GM21825 (cell line): ENCODE measurements around the gene TSGA10IP.
A peak's percentile ranks its signal among the peaks of the same experiment; 100 is the strongest.

Experiments used
- ATAC-seq: cut with Tn5 transposase; IDR thresholded peaks from one replicate; pipeline ENCODE4 v1.9.1; 2021; ENCODE audit warnings: mild to moderate bottlenecking, moderate library complexity; ENCODE audit not compliant: unreplicated experiment

Gene TSGA10IP

DNA sequence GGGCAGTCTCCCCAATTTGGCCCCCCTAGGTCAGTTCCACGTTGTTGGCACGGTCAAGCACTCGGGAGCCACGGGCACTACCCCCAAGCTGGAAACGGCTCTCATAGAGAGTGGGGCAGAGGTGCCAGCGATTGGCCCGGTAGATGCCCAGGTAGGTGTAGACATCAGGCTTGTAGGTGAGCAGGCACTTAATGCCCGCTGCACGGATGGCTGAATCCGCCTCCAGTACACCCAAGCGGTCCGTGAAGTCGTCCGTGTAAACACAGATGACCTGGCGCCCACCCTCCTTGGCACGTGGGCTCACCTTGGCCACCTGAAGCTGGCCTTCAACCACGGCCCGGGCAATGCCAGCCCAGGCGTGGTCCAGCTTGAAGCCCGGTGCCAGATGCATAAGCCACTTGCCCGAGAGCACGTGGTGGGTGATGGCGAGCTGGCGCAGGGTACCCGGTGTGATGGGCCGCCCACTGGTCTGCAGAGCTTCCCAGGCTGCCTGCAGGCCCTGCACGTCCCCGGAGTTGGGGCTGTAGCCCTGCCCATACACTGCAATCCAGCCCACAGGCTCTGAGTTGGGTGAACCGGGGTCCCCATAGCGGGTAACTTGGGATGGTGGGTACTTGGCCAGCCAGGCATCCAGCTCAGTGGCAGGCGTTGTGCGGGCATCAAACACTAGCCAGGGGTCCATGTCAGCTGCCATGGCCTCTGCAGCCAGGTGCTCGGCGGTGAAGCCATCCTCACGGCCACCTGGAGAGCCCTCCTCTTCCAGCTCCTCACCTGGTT lies 27.7 kb upstream of the TSGA10IP start:
- no peak for ATAC-seq

DNA sequence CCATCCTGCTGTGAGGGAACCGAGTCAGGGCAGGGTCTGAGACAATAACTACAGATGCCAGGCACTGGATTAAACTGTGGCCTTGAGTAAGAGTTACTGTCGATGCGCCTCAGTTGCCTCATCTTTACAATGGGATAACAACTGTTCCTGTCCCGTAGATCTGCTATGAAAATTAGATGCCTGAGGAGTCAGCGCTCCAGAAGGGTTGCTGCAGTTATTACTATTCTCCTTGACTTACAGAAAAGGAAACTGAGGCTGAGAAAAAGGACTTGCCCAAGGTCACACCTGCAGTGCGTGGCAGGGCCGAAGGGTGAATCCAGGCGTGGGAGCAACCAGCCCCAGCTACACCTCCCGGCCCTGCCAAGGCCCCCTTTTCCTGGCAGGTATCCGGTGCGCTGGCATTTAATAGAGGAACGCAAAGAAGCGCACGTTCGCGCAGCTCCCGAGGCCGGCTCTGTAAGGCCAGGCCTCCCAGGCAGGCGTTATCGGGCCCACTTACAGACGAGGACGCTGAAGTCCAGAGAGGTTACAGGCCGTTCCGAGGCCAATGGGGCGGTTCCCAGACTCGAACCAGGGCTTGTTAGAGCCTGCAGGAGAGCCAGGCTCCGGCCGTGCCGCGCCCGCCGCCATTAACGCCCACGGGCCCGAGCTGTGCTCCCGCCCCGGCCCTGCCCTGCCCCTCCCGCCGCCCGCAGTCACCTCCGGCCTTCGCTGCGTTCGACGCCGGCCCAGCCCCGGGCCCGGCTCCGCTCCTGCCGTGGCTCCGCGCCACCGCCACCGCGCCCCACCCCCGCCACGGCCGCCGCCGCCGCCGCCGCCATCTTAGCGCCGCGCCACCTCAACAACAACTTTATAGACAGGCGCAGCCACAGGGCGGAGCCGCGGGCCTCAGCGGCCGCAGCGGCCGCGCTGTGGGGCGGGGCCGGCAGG lies 26.8 kb upstream of the TSGA10IP start, which contains the start of gene C11orf68:
C11orf68 (minus strand) TSS at position 852 of the 930 bp plus-strand sequence; CDS start at position 821, 31 bp downstream.
- ATAC-seq, result peak; percentile 46

GRCh38 chr11:65919141-65919572 lies 26.1 kb upstream of the TSGA10IP start, which contains the start of gene DRAP1:
TSS of gene DRAP1 (plus strand) at chr11:65919426. CDS start at chr11:65919502, 76 bp downstream.
- ATAC-seq, result peak; percentile 75

DNA sequence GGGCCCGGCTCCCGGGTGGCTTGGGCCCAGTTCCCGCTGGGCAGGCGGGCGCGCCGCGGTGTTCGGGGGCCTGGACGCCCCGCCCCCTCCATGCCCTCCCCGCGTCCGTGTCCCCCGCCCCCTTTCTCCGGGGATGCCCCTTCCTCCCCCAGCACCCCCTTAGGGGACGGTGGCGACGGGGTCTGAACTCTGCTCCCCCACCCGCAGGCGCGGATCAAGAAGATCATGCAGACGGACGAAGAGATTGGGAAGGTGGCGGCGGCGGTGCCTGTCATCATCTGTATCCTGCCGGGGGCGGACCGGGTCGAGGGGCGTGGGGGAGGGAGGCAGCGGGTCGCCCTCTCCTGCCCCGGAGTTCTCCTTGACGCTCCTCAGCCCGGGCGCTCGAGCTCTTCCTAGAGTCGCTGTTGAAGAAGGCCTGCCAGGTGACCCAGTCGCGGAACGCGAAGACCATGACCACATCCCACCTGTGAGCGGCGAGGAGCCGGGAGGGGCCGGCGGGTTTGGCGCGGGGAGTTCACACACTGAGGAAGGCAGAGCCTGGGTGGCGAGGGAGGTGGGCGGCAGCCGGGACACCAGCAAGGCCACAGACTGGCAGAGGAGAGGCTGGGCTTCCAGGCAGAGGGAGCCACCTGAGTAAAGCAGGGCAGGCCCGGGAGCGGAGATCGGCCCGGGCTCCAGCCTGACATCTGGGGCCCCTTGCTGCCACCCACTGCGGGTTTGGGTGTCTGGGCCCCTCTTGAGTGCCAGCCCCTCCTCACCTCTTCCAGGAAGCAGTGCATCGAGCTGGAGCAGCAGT lies 25.5 kb upstream of the TSGA10IP start:
- peak; percentile 26 for ATAC-seq

DNA sequence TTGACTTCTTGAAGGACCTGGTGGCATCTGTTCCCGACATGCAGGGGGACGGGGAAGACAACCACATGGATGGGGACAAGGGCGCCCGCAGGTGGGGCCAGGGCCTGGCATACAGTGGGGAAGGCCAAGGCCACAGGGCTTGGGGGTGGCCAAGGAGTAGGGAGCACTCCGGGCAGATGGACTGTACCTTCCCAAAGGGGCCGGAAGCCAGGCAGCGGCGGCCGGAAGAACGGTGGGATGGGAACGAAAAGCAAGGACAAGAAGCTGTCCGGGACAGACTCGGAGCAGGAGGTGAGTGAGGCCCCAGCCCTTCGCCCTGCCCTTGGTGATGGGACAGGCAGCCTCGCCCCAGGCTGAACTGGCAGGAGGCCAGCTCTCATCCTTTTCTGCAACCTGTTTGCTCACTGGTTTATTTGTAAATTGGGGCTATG lies 24.9 kb upstream of the TSGA10IP start:
- ATAC-seq, result no peak

DNA sequence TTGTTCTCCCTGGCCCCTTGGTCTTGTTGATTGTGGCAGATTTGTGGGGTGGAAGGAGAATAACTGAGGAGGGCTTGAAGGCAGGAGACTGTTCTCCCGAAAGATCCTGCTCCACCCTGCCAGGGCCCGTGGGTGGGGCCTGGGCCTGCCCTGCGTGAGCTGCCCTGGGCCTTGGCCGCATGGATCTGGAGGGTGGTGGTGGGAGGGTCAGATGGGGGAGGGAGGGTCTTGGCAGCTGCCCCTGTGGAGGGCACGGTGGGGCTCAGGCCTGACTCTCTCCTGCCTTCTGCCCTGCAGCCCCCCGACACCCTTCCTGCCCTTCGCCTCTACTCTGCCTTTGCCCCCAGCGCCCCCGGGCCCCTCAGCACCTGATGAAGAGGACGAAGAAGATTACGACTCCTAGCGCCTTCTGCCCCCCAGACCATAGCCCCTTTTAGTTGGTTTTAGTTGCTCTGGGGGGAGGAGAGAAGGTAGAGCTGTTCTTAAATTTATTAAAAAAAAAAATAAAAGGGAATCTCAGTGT lies 24.2 kb upstream of the TSGA10IP start:
- no peak for ATAC-seq

DNA sequence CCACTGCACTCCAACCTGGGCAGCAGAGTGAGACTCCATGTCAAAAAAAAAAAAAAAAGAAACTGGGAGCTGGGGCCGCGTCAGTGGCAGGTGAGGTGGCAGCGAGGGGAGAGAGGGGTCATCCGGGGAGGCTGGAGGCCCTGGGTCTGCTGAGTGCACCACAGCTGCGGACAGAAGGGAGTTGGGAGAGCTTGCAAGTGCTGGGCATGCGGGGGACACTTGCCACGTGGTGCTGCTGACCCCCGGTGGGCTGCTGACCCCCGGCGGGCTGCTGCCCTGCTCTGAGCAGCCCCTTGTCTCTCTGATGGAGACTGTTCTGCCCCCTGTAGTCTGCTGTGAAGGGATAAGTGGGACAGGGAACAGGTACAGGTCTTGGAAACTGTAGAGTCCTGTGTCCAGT lies 23.4 kb upstream of the TSGA10IP start:
- ATAC-seq, result no peak

GRCh38 chr11:65922565-65922964 lies 22.7 kb upstream of the TSGA10IP start:
- ATAC-seq, result no peak

- no peak for ATAC-seq
These were observed 19.9 kb upstream of the TSGA10IP start for GRCh38 chr11:65925397-65925796.

- peak; percentile 65 for ATAC-seq
These were observed 17.3 kb upstream of the TSGA10IP start for GRCh38 chr11:65927904-65928397.

- ATAC-seq, result no peak
These were observed 16.6 kb upstream of the TSGA10IP start for GRCh38 chr11:65928667-65929066.

DNA sequence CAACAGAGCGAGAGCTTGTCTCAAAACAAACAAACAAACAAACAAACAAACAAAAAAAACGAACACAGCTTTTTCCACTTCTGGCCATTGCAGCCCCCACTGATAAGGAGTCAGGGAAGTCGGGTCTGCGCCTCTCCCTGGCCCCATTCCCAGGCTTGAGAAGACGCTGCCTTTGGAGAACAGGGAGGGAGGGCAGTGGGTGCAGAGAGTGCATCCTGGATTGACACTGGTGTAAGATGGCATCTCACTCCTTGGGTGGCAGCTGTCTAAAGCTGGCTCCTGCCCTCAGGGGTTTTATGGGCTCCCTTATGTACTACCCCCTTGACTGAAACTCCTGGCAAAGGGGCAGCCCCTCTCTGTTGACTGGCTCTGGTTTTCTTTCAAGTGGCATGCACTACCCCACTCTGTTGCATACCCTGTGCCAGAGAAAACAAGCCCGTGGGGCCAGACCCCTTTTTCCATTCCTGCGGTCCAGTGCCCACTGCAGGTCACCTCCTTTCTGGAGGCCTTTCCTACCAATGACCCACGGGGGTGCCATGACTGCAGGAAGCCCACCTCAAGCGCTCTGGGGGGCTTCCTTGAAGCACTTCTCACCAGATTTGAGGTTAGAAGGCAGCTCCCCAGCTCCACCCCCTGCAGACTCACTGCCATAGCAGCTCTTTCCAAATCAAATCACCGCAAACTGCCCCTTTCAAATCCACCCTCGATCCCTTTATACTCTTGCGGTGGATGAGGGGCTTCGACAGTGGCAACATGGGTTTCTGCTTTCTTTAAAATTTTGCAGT lies 13.3 kb upstream of the TSGA10IP start:
- no peak for ATAC-seq

- ATAC-seq, result no peak
These were observed 12.7 kb upstream of the TSGA10IP start for GRCh38 chr11:65932558-65932919.

DNA sequence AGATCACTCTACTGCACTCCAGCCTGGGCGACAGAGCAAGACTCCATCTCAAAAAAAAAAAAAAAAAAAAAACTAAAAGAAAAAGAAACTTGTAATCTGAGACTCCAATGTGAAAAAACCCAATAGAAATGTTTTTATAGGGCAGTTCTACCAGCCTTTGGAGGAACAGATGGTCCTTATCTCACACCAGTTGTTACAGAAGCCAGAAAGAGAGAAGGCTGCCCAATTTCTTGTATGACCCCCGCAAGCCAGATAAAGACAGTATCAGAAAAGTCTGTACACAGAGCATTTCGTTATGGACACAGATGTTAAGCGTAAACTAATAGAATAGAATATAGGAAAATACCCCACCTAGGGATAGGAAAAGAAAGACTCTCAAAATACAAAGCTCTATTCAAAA lies 11.3 kb upstream of the TSGA10IP start:
- no peak for ATAC-seq

- ATAC-seq, result no peak
These were observed 7.5 kb upstream of the TSGA10IP start for GRCh38 chr11:65937766-65938165.

DNA sequence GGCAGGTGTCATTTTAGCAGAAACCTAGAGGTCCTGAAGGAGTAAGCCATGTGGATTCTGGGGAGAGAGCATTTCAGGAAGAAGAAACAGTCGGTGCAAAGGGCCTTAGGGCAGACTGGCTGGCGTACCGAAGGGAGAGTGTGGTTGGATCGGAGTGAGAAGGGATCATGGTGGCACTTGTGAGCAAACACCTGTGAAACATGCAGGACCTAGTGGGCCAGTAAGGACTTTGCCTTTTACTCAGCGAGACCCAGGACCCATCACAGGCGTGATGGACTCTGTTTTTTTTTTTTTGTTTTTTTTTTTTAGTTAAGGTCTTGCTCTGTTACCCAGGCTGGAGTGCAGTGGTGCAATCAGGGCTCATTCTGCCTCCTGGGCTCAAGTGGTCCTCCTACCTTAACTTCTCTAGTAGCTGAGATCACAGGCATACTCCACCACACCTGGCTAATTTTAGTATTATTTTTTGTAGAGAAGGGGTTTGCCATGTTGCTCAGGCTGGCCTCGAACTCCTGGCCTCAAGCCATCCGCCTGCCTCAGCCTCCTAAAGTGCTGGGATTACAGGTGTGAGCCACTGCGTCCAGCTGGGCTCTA lies 3.5 kb upstream of the TSGA10IP start:
- ATAC-seq, result no peak

DNA sequence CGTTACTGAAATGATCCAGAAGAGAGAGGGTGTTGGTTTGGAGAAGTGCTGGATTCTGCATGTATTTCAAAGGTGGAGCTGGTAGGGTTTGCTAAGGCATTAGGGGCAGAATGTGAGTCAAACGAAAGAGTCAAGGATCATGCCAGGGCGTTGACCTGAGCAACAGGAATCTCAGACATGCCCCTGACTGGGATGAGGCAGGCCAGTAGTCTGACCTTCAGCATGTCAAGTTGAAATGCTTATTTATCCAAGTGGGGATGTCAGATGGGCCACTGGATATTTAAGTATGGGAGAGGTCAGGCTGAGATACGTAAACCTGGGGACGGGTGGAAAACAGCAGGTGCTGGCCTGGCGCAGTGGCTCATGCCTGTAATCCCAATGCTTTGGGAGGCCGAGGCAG lies 2.7 kb upstream of the TSGA10IP start:
- ATAC-seq, result no peak

DNA sequence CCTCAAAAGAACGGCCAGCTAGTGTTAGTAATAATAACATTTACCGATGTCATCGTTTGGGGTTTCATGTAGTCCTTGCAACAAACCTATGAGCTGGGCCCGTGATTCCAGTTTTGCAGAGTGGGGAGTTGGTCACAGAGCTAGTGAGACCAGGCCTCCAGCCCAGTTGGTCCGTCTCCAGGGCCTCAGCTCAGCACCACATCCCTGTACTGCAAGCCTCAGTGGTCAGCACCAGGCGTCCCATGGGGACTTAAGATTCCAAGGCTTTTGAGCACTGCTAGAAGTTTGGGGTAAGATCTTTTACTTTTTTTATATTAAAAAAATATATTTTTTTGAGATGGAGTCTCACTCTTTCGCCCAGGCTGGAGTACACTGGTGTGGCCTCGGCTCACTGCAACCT lies 1.1 kb upstream of the TSGA10IP start:
- ATAC-seq, result no peak

- ATAC-seq, result no peak
These were observed 513 bp upstream of the TSGA10IP start for GRCh38 chr11:65944767-65945166.
